Activated CD4-positive, alpha-beta T cell treated with anti-CD3 and anti-CD28 coated beads, Interleukin-2, Interleukin-6, amounts not matched to agents 100 ng/mL and 50 ng/mL, durations not matched to agents 16 hours and 8 hours (primary cell): Measurements from ENCODE around the gene ASCL5.

ENCODE experiments used
- DNase-seq: peaks from one replicate; pipeline ENCODE4 v3.0.0-alpha.2; 2020

The ASCL5 gene

DNA sequence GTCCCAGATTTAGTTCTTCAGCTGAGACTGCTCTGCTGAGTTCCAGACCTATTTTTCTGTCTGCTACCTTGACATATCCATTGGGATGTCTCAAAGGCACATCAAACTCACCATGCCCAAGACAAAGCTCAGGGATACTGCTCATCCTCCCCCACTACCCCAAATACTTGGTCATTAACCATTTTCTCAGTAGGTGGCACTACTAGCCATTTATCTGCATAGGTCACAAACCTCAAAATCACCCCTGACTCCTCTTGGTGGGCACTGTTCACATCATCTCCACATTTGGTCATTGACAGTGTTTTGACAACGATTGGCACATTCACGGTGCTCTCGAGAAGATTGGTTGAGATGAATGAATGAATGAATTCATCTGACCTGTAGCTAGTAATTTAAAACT is 46.8 kb downstream of the ASCL5 start:
- no peak for DNase-seq

- no peak for DNase-seq
These were observed 49.2 kb downstream of the ASCL5 start for GRCh38 chr1:201077736-201078135.

DNA sequence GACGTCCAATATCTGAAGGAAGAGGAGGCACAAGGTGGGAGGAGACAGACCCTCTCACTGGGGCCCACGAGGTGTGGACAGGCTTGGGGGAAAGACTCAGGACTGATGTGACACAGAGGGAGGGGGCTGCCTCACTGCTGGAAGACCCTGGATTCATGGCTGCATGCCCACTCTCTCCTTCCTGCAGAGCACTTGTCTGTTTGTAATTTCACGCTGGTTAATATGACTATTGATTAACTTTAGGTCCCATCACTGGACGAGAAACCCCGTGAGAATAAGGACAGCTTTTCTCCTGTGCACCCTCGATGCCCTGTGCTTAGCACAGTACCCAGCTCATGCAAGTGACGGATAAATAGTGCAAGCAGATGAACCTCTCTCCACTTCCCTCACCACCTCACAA is 49.9 kb downstream of the ASCL5 start:
- no peak for DNase-seq

DNA sequence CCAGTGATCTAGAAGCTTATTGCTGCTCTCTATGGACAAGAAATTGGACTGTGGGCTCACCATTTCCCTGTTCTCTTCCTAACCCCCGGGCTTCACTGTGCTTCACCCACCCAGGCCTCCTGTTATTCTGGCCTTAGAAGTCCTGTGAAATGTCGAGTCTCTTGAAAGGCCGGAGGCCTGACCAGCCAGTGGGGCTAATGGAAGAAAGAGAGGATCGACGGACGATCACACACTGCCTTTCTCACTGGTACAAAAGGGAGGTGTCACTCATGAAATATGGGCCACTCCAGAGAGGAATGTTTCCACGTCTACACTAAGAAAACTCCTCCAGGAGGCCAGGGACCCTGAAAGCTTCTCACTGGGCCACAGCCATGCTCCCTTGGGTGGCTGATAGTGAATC is 50.9 kb downstream of the ASCL5 start:
- DNase-seq, result no peak

DNA sequence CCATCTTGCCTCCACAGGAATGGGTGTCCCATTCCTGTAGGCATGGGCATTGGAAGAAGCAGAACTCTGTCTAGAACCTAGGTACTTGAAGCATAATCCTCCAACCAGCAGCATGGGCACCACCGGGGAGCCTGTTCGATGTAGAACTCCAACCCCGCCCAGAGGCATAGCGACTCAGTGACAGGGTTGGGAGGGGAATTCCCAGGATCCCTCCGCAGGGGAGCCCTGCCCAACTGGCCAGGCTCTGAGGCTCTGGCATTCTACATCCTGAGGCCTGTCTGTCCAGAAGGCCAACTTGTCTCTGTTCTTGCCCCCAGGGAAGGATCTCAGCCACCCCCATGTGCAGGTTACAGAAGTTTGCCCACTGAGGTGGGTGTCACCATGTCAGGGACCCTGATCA is 53.0 kb downstream of the ASCL5 start:
- no peak for DNase-seq

DNA sequence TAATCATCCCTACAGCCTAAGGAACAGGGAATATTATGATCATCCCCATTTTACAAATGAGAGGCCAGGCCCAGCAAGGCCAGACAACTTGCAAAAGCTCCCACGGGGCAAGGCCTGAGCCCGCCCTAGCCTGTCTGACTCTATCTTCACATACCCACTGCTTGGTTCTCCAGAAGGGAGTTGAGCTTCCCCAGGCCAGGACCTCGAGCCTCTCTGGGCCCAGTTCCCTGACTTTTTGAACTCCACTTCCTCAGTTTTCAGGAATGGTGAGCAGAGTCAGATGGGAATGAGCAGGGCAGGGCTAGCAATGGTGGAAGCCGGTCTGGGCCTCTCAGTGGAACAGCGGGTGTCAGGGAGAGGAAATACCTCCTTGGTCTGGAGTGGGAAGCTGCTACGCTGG is 54.1 kb downstream of the ASCL5 start:
- no peak for DNase-seq

DNA sequence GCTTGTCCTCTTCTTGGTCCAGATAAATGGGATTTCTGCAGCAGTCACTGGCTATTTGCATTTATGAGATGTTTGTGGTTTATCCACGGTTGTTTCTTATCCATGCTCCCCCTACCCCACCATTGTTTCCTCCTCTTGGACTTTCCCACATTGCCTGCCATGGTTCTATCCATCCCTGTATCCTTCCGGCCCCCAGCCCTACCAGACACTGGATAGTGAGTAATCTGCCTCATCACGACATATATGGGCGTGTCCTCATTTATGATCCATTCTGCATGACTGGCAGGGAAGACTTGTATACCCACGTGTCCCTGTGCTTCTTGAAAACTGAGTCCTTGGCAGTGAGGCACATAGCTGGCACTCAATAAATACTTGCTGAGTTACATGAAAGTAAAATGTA is 54.8 kb downstream of the ASCL5 start:
- no peak for DNase-seq

DNA sequence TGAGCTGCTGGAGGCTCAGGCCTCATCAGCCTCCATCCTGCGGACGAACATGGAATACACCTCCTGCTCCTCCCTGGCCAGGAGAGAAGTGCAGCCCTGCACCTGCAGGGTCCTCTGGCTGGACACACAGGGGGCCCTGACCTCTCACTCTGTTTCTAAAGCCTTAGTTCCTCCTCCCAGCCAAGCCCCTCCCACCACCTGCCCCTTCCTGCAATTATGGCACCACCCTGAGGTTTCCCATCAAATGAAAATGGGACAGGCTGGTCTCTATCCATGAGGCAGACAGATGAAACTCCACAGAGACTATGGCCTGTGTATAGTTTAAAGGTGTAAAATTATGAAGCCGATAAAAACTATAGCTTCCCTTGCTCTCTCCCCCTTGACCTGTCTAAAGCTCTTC is 57.3 kb downstream of the ASCL5 start:
- no peak for DNase-seq

- DNase-seq, result no peak
These were observed 58.0 kb downstream of the ASCL5 start for GRCh38 chr1:201068976-201069375.

- no peak for DNase-seq
These were observed 60.0 kb downstream of the ASCL5 start for GRCh38 chr1:201066986-201067385.

DNA sequence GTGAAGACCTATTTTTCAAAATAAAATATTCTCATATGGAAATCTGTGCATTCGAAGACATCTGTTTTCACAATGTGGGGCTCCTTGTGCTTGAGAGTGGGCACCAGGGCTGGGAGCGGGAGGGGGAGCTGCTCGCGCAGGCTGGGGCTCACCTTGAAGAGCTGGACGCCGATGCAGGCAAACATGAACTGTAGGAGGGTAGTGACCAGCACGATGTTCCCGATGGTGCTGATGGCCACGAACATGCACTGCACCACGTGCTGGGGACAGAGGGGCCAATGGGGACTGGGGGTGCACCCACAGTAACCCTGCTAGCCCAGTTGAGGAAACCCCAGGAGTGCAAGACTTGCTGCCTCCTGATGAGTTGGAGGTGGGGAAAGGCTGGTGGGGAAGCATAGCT is 61.3 kb downstream of the ASCL5 start:
- no peak for DNase-seq

GRCh38 chr1:201064806-201065205 is 62.2 kb downstream of the ASCL5 start:
- no peak for DNase-seq
